ENCODE results near the gene MAP3K8. TPM values are rescaled to one million over a fixed set of nuclear protein-coding genes. Genes with fewer than 3 reads are reported as not detected.

Gene MAP3K8
- total RNA-seq, 1 donor from 2014 or later, result 1.7 TPM

GRCh38 chr10:30396698-30397097 is 37.3 kb upstream of the MAP3K8 start:
- Mint-ChIP-seq H3K27me3 (ENCODE audit: unreplicated experiment) (no peaks in the 10 kb centered on the region), H3K4me1 (ENCODE audit: low read depth, unreplicated experiment) (peaks cover 2% of the 10 kb centered on the region), H3K9me3 (ENCODE audit: unreplicated experiment) (no peaks in the 10 kb centered on the region), H3K27ac (ENCODE audit: unreplicated experiment) (no peak overlapping the region), H3K36me3 (ENCODE audit: unreplicated experiment) (no peaks in the 10 kb centered on the region), H3K4me3 (ENCODE audit: unreplicated experiment) (no peak overlapping the region)
- DNase-seq, result no peak
- TF ChIP-seq, protein P1, sequence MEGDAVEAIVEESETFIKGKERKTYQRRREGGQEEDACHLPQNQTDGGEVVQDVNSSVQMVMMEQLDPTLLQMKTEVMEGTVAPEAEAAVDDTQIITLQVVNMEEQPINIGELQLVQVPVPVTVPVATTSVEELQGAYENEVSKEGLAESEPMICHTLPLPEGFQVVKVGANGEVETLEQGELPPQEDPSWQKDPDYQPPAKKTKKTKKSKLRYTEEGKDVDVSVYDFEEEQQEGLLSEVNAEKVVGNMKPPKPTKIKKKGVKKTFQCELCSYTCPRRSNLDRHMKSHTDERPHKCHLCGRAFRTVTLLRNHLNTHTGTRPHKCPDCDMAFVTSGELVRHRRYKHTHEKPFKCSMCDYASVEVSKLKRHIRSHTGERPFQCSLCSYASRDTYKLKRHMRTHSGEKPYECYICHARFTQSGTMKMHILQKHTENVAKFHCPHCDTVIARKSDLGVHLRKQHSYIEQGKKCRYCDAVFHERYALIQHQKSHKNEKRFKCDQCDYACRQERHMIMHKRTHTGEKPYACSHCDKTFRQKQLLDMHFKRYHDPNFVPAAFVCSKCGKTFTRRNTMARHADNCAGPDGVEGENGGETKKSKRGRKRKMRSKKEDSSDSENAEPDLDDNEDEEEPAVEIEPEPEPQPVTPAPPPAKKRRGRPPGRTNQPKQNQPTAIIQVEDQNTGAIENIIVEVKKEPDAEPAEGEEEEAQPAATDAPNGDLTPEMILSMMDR (IDR thresholded peaks at IDR 0.05; ENCODE audit: partially characterized antibody, unreplicated experiment), result no peak

GRCh38 chr10:30398193-30398592 is 35.8 kb upstream of the MAP3K8 start:
- no peak for DNase-seq
- no peaks in the 10 kb centered on the region for H3K4me1 Mint-ChIP-seq (ENCODE audit: low read depth, unreplicated experiment)
- TF ChIP-seq, protein P1 (IDR thresholded peaks at IDR 0.05; ENCODE audit: partially characterized antibody, unreplicated experiment), result no peak
- H3K36me3 Mint-ChIP-seq (ENCODE audit: unreplicated experiment), result no peaks in the 10 kb centered on the region
- no peaks in the 10 kb centered on the region for H3K27me3 Mint-ChIP-seq (ENCODE audit: unreplicated experiment)
- no peak overlapping the region for H3K4me3 Mint-ChIP-seq (ENCODE audit: unreplicated experiment)
- no peak overlapping the region for H3K27ac Mint-ChIP-seq (ENCODE audit: unreplicated experiment)
- peaks cover 2% of the 10 kb centered on the region for H3K9me3 Mint-ChIP-seq (ENCODE audit: unreplicated experiment)

- Mint-ChIP-seq H3K9me3 (ENCODE audit: unreplicated experiment) (peaks cover 2% of the 10 kb centered on the region), H3K4me1 (ENCODE audit: low read depth, unreplicated experiment) (no peaks in the 10 kb centered on the region), H3K36me3 (ENCODE audit: unreplicated experiment) (no peaks in the 10 kb centered on the region), H3K27ac (ENCODE audit: unreplicated experiment) (no peak overlapping the region), H3K27me3 (ENCODE audit: unreplicated experiment) (no peaks in the 10 kb centered on the region), H3K4me3 (ENCODE audit: unreplicated experiment) (no peak overlapping the region)
- no peak for DNase-seq
- TF ChIP-seq, protein P1 (IDR thresholded peaks at IDR 0.05; ENCODE audit: partially characterized antibody, unreplicated experiment), result no peak
Measured at GRCh38 chr10:30398788-30399187, 35.2 kb upstream of the MAP3K8 start.

GRCh38 chr10:30403494-30403893 is 30.5 kb upstream of the MAP3K8 start:
- Mint-ChIP-seq H3K9me3 (ENCODE audit: unreplicated experiment) (peaks cover 4% of the 10 kb centered on the region), H3K27ac (ENCODE audit: unreplicated experiment) (no peak overlapping the region), H3K4me3 (ENCODE audit: unreplicated experiment) (no peak overlapping the region), H3K27me3 (ENCODE audit: unreplicated experiment) (peaks cover 2% of the 10 kb centered on the region), H3K4me1 (ENCODE audit: low read depth, unreplicated experiment) (no peaks in the 10 kb centered on the region), H3K36me3 (ENCODE audit: unreplicated experiment) (no peaks in the 10 kb centered on the region)
- TF ChIP-seq, protein P1 (IDR thresholded peaks at IDR 0.05; ENCODE audit: partially characterized antibody, unreplicated experiment), result no peak
- DNase-seq, result no peak

DNA sequence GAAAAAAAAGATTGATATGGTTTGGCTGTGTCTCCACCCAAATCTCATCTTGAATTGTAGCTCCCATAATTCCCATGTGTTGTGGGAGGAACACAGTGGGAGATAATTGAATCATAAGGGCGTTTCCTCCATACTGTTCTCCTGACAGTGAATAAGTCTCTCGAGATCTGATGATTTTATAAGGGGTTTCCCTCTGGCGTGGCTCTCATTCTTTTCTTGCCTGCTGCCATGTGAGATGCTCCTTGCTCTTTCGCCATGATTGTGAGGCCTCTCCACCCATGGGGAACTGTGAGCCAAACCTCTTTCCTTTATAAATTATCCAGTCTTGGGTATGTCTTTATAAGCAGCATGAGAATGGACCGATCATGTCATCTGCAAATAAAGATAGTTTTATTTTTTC is 29.4 kb upstream of the MAP3K8 start:
- peaks cover 2% of the 10 kb centered on the region for H3K27me3 Mint-ChIP-seq (ENCODE audit: unreplicated experiment)
- no peak overlapping the region for H3K27ac Mint-ChIP-seq (ENCODE audit: unreplicated experiment)
- H3K9me3 Mint-ChIP-seq (ENCODE audit: unreplicated experiment), result peaks cover 4% of the 10 kb centered on the region
- no peaks in the 10 kb centered on the region for H3K4me1 Mint-ChIP-seq (ENCODE audit: low read depth, unreplicated experiment)
- TF ChIP-seq, protein P1 (IDR thresholded peaks at IDR 0.05; ENCODE audit: partially characterized antibody, unreplicated experiment), result no peak
- DNase-seq, result no peak
- H3K36me3 Mint-ChIP-seq (ENCODE audit: unreplicated experiment), result no peaks in the 10 kb centered on the region
- H3K4me3 Mint-ChIP-seq (ENCODE audit: unreplicated experiment), result no peak overlapping the region

All from glutamatergic neuron (in vitro differentiated cells).